Pancreas (tissue), 10 donors: ENCODE results near the gene OR10P1. TPM values are rescaled to one million over a fixed set of nuclear protein-coding genes. Genes with fewer than 3 reads are reported as not detected.

Experiments
- ATAC-seq, 4 donors: fragments of 200-7000 bp; cut with Tn5 transposase; one replicate each; pipeline versions ENCODE4 v1.8.0 to v1.9.1; 2020; ENCODE audit warnings: mild to moderate bottlenecking in 4 of 4, moderate library complexity in 4 of 4
- DNase-seq, 6 donors: peaks; one replicate each; pipeline ENCODE4 v3.0.0-alpha.2; 2020
- FAIRE-seq: peaks from 2 replicates; lab custom pipeline; 2012; peaks lifted over from hg19 to GRCh38; lab: Jason Lieb, UNC
- H3K27ac ChIP-seq, 4 donors: fragments of 200-600 bp; sonication (generic); 1 replicate in 3 of 4; 2 replicates in 1 of 4; pipeline versions ENCODE4 v1.5.0 to v1.8.0; 2020
- H3K27me3 ChIP-seq, 4 donors: fragments of 200-600 bp; one replicate each; pipeline ENCODE4 v1.8.0; 2021
- H3K36me3 ChIP-seq, 3 donors: fragments of 200-600 bp; sonication (generic) in 1 of 3; one replicate each; pipeline versions ENCODE4 v1.5.0 to v1.8.0; 2020 to 2021
- H3K4me1 ChIP-seq, 3 donors: fragments of 200-600 bp; one replicate each; pipeline ENCODE4 v1.8.0; 2021
- H3K4me3 ChIP-seq, 4 donors: fragments of 200-600 bp; sonication (generic) in 2 of 4; one replicate each; pipeline versions ENCODE4 v1.5.0 to v1.8.0; 2020 to 2021
- H3K9me3 ChIP-seq, 4 donors: fragments of 200-600 bp; one replicate each; pipeline ENCODE4 v1.8.0; 2021
- CTCF ChIP-seq, 4 donors: fragments of 200-600 bp; sonication (generic) in 3 of 4; IDR thresholded peaks; one replicate each; pipeline versions ENCODE4 v1.5.0 to v1.8.0; 2021; ENCODE audit warnings: antibody characterized with exemption in 4 of 4
- WGBS, 2 donors: extraction: QIAGEN DNeasy Blood & Tissue Kit; methylation state at CpG; one replicate each; pipeline ENCODE4 v1.1.7; 2013; 5-methylcytosine and 5-hydroxymethylcytosine counted together
- intact Hi-C, 3 donors: fragments of 100-400 bp; cut with DNase I; formaldehyde crosslinking; loops; one replicate each; pipeline versions ENCODE4 v1.11.1 to v1.14.2; 2022
- polyA plus RNA-seq, 2 donors: library from polyadenylated mRNA; stranded (reverse); fragments of 200-250 nt; gene quantifications; one replicate each; pipeline ENCODE4 v1.2.3, GENCODE V29; 2013
- total RNA-seq, 6 donors: library from RNA; stranded (reverse); fragmentation: NEBNext Ultra II Directional in 4 of 6; extraction: Animal tissue kit (Norgen Biotek cat#: 25700) in 4 of 6; gene quantifications; one replicate each; pipeline versions ENCODE4 v1.2.1 to v1.2.4, GENCODE V29; 2021 to 2023
- donor health status: healthy with polysubstance abuse.
- donor health status: DM: no; HTN: no; CAD: no; lungs with moderate emphysema.
- donor health status: DM: no; HTN: no; CAD: no.
- donor health status: control.
- donor health status: control.
- donor health status: Bipolar disorder and iron deficiency.
- donor health status: DM: yes; HTN: yes; CAD: no.
- donor health status: DM: no; HTN: no; CAD: no.
- donor health status: DM: no; HTN: no; CAD: no.
- donor health status: DM: yes; HTN: yes; CAD: no.

OR10P1 gene
- total and polyA plus RNA-seq, 8 donors: not detected

GRCh38 chr12:55685671-55686070 is 49.0 kb downstream of the OR10P1 start:
- peaks cover 0 to 6% (median 0%) of the 10 kb centered on the region in 3 donors for H3K4me1 ChIP-seq
- DNase-seq (peak in 1 of 6 donors; percentile 15), ATAC-seq (no peak), FAIRE-seq (no peak)
- no peak overlapping the region for H3K4me3 ChIP-seq
- no peaks in the 10 kb centered on the region for H3K27me3 ChIP-seq
- 84 to 92% methylated on average over 5 of the region's 5 CpGs for WGBS, 2 donors
- no peak for TF ChIP-seq CTCF (IDR thresholded peaks at IDR 0.05)
- no peaks in the 10 kb centered on the region for H3K36me3 ChIP-seq
- no peaks in the 10 kb centered on the region for H3K9me3 ChIP-seq
- intact Hi-C loops: no loop called here
- no peak overlapping the region for H3K27ac ChIP-seq

GRCh38 chr12:55686366-55687010 is 49.8 kb downstream of the OR10P1 start:
- Histone ChIP-seq H3K4me1 (peaks cover 0 to 6% (median 0%) of the 10 kb centered on the region in 3 donors), H3K27ac (no peak overlapping the region), H3K27me3 (no peaks in the 10 kb centered on the region), H3K9me3 (no peaks in the 10 kb centered on the region), H3K36me3 (no peaks in the 10 kb centered on the region), H3K4me3 (no peak overlapping the region)
- FAIRE-seq (no peak), ATAC-seq (no peak), DNase-seq (peak in 1 of 6 donors; percentile 17)
- WGBS, 2 donors: 79 to 84% methylated on average over 9 of the region's 9 CpGs
- intact Hi-C loops: no loop called here
- no peak for TF ChIP-seq CTCF (IDR thresholded peaks at IDR 0.05)

Other genes with a start within 250 kb of the OR10P1 start
- gene OR6C65, start 236.4 kb upstream of the OR10P1 start, total RNA-seq: not detected
- not detected for gene OR6C65, start 236.4 kb upstream of the OR10P1 start, polyA plus RNA-seq
- not detected for gene OR6C76, start 210.6 kb upstream of the OR10P1 start, total RNA-seq
- gene OR6C76, start 210.6 kb upstream of the OR10P1 start, polyA plus RNA-seq: not detected
- not detected for gene OR6C2, start 192.8 kb upstream of the OR10P1 start, total RNA-seq
- not detected for gene OR6C2, start 192.8 kb upstream of the OR10P1 start, polyA plus RNA-seq
- not detected for gene OR6C70, start 166.8 kb upstream of the OR10P1 start, total RNA-seq
- not detected for gene OR6C70, start 166.8 kb upstream of the OR10P1 start, polyA plus RNA-seq
- gene OR6C68, start 144.5 kb upstream of the OR10P1 start, total RNA-seq: not detected
- not detected for gene OR6C68, start 144.5 kb upstream of the OR10P1 start, polyA plus RNA-seq
- gene OR6C4, start 87.3 kb upstream of the OR10P1 start, total RNA-seq: not detected
- gene OR6C4, start 87.3 kb upstream of the OR10P1 start, polyA plus RNA-seq: not detected
- gene OR2AP1, start 64.4 kb upstream of the OR10P1 start, total RNA-seq: not detected
- gene OR2AP1, start 64.4 kb upstream of the OR10P1 start, polyA plus RNA-seq: not detected
- gene ITGA7, start 71.0 kb downstream of the OR10P1 start, total RNA-seq: 10 to 100 TPM in 1 of 6 donors, 1 to 10 TPM in 5; 3.4 to 12.6 (median 7.3) TPM
- 10 to 100 TPM; 30.1 to 34.5 TPM for gene ITGA7, start 71.0 kb downstream of the OR10P1 start, polyA plus RNA-seq
- gene BLOC1S1, start 79.2 kb downstream of the OR10P1 start, total RNA-seq: 10 to 100 TPM; 32.5 to 60.6 (median 44.4) TPM
- gene BLOC1S1, start 79.2 kb downstream of the OR10P1 start, polyA plus RNA-seq: 100 to 1,000 TPM; 153 to 155 TPM
- 1 to 10 TPM; 1.3 to 4.4 (median 2.5) TPM for gene RDH5, start 83.5 kb downstream of the OR10P1 start, total RNA-seq
- gene RDH5, start 83.5 kb downstream of the OR10P1 start, polyA plus RNA-seq: 10 to 100 TPM in 1 of 2 donors, 1 to 10 TPM in 1; 8.8 to 12.6 TPM
- 100 to 1,000 TPM; 433 to 636 (median 525) TPM for gene CD63, start 92.1 kb downstream of the OR10P1 start, total RNA-seq
- 100 to 1,000 TPM; 625 to 717 TPM for gene CD63, start 92.1 kb downstream of the OR10P1 start, polyA plus RNA-seq
- 1 to 10 TPM in 5 of 6 donors, under 1 TPM in 1; 0.91 to 3.5 (median 1.3) TPM for gene GDF11, start 106.2 kb downstream of the OR10P1 start, total RNA-seq
- gene GDF11, start 106.2 kb downstream of the OR10P1 start, polyA plus RNA-seq: 1 to 10 TPM in 1 of 2 donors, under 1 TPM in 1; 0.99 to 1.7 TPM
- 10 to 100 TPM; 12.3 to 22.6 (median 16.0) TPM for gene SARNP, start 180.8 kb downstream of the OR10P1 start, total RNA-seq
- gene SARNP, start 180.8 kb downstream of the OR10P1 start, polyA plus RNA-seq: 10 to 100 TPM; 34.1 to 47.9 TPM
- gene ORMDL2, start 181.1 kb downstream of the OR10P1 start, total RNA-seq: 10 to 100 TPM in 5 of 6 donors, 1 to 10 TPM in 1; 8.6 to 28.8 (median 16.8) TPM
- gene ORMDL2, start 181.1 kb downstream of the OR10P1 start, polyA plus RNA-seq: 10 to 100 TPM; 21.2 to 33.3 TPM
- 10 to 100 TPM in 5 of 6 donors, 1 to 10 TPM in 1; 8.7 to 20.2 (median 12.5) TPM for gene DNAJC14, start 192.7 kb downstream of the OR10P1 start, total RNA-seq
- 10 to 100 TPM in 1 of 2 donors, 1 to 10 TPM in 1; 7.8 to 13.8 TPM for gene DNAJC14, start 192.7 kb downstream of the OR10P1 start, polyA plus RNA-seq
- gene MMP19, start 206.0 kb downstream of the OR10P1 start, total RNA-seq: 1 to 10 TPM in 4 of 6 donors, under 1 TPM in 2; 0.63 to 6.8 (median 1.8) TPM
- 1 to 10 TPM; 4.3 to 7.5 TPM for gene MMP19, start 206.0 kb downstream of the OR10P1 start, polyA plus RNA-seq